ENCODE measurements around the gene DERA. TPM values are rescaled to one million over a fixed set of nuclear protein-coding genes. Genes with fewer than 3 reads are reported as not detected.

Gene DERA
- total RNA-seq, 2 experiments from 2014 or later = 6.2 to 7.2 TPM

GRCh38 chr12:16020031-16020430, 108.9 kb downstream of the DERA start:
- no peak overlapping the region for H3K27ac Mint-ChIP-seq
- H3K4me3 Mint-ChIP-seq = no peak overlapping the region
- Histone ChIP-seq H3K4me3 (ENCODE audit: low read length) (no peak overlapping the region), H3K27ac (ENCODE audit: low read depth in 1 of 2, low read length in 2 of 2) (no peak overlapping the region), H3K9me3 (ENCODE audit: control insufficient read depth in 1 of 2, insufficient read depth in 1 of 2, low read length in 2 of 2) (peaks cover under 1 to 11% of the 10 kb centered on the region in 2 experiments), H3K27me3 (ENCODE audit: control insufficient read depth in 1 of 2, insufficient read depth in 2 of 2, low read length in 2 of 2) (no peaks in the 10 kb centered on the region), H3K36me3 (ENCODE audit: insufficient read depth, low read length) (peaks cover 4% of the 10 kb centered on the region), H3K4me1 (ENCODE audit: insufficient read depth, low read length) (no peaks in the 10 kb centered on the region)
- ATAC-seq (ENCODE audit: poor library complexity) = no peak
- no peaks in the 10 kb centered on the region for H3K4me1 Mint-ChIP-seq (ENCODE audit: low read depth)
- H3K27me3 Mint-ChIP-seq = no peaks in the 10 kb centered on the region
- POLR2A ChIA-PET = no interaction called here
- DNase-seq = no peak
- intact Hi-C loops (cut with DNase I, micrococcal nuclease) = no loop called here
- CTCF ChIA-PET = no interaction called here
- peaks cover 18% of the 10 kb centered on the region for H3K9me3 Mint-ChIP-seq
- H3K36me3 Mint-ChIP-seq (ENCODE audit: low read depth) = peaks cover 86% of the 10 kb centered on the region
- no peak for TF ChIP-seq CTCF (IDR thresholded peaks at IDR 0.05)

- Histone ChIP-seq H3K4me1 (ENCODE audit: insufficient read depth, low read length) (no peaks in the 10 kb centered on the region), H3K27me3 (ENCODE audit: control insufficient read depth in 1 of 2, insufficient read depth in 2 of 2, low read length in 2 of 2) (no peaks in the 10 kb centered on the region), H3K27ac (ENCODE audit: low read depth in 1 of 2, low read length in 2 of 2) (no peak overlapping the region), H3K4me3 (ENCODE audit: low read length) (no peak overlapping the region), H3K36me3 (ENCODE audit: insufficient read depth, low read length) (no peaks in the 10 kb centered on the region), H3K9me3 (ENCODE audit: control insufficient read depth in 1 of 2, insufficient read depth in 1 of 2, low read length in 2 of 2) (peaks cover 0 to 11% of the 10 kb centered on the region in 2 experiments)
- H3K4me1 Mint-ChIP-seq (ENCODE audit: low read depth) = no peaks in the 10 kb centered on the region
- CTCF ChIA-PET = no interaction called here
- TF ChIP-seq CTCF (IDR thresholded peaks at IDR 0.05) = no peak
- intact Hi-C loops (cut with DNase I, micrococcal nuclease) = no loop called here
- peaks cover 79% of the 10 kb centered on the region for H3K36me3 Mint-ChIP-seq (ENCODE audit: low read depth)
- peaks cover 20% of the 10 kb centered on the region for H3K9me3 Mint-ChIP-seq
- H3K4me3 Mint-ChIP-seq = no peak overlapping the region
- no peaks in the 10 kb centered on the region for H3K27me3 Mint-ChIP-seq
- POLR2A ChIA-PET = no interaction called here
- H3K27ac Mint-ChIP-seq = no peak overlapping the region
- DNase-seq (no peak), ATAC-seq (ENCODE audit: poor library complexity) (no peak)
Observed at GRCh38 chr12:16021026-16021425, 109.9 kb downstream of the DERA start.

GRCh38 chr12:16021676-16022075, 110.5 kb downstream of the DERA start:
- CTCF ChIA-PET = no interaction called here
- Histone ChIP-seq H3K36me3 (ENCODE audit: insufficient read depth, low read length) (no peaks in the 10 kb centered on the region), H3K27me3 (ENCODE audit: control insufficient read depth in 1 of 2, insufficient read depth in 2 of 2, low read length in 2 of 2) (no peaks in the 10 kb centered on the region), H3K9me3 (ENCODE audit: control insufficient read depth in 1 of 2, insufficient read depth in 1 of 2, low read length in 2 of 2) (peaks cover 0 to 11% of the 10 kb centered on the region in 2 experiments), H3K4me1 (ENCODE audit: insufficient read depth, low read length) (no peaks in the 10 kb centered on the region), H3K4me3 (ENCODE audit: low read length) (no peak overlapping the region), H3K27ac (ENCODE audit: low read depth in 1 of 2, low read length in 2 of 2) (no peak overlapping the region)
- POLR2A ChIA-PET = no interaction called here
- intact Hi-C loops (cut with DNase I, micrococcal nuclease) = no loop called here
- ATAC-seq (ENCODE audit: poor library complexity) (no peak), DNase-seq (no peak)
- TF ChIP-seq CTCF (IDR thresholded peaks at IDR 0.05) = no peak
- Mint-ChIP-seq H3K4me1 (ENCODE audit: low read depth) (no peaks in the 10 kb centered on the region), H3K36me3 (ENCODE audit: low read depth) (peaks cover 78% of the 10 kb centered on the region), H3K4me3 (no peak overlapping the region), H3K27ac (no peak overlapping the region), H3K27me3 (no peaks in the 10 kb centered on the region), H3K9me3 (peaks cover 22% of the 10 kb centered on the region)
